KOPT-K1 (cell line): Measurements from ENCODE around the gene SLA2.
"Not testable (repeated sequence)": the region's sequence is repeated elsewhere in the genome, so short reads cannot be mapped to it uniquely, and the experiment has no call there.

Source experiments
- H3K27ac ChIP-seq: fragments of 200-600 bp; sonication (generic); 2 replicates; pipeline ENCODE4 v1.5.1; 2016; ENCODE audit warnings: antibody characterized with exemption, mild to moderate bottlenecking, low read depth, low read length; ENCODE audit not compliant: poor library complexity, severe bottlenecking
- H3K36me3 ChIP-seq: fragments of 200-600 bp; sonication (generic); 2 replicates; pipeline ENCODE4 v1.5.1; 2017; ENCODE audit warnings: antibody characterized with exemption, mild to moderate bottlenecking, low read length, moderate library complexity; ENCODE audit not compliant: insufficient read depth
- H3K9me3 ChIP-seq: fragments of 200-600 bp; sonication (generic); 2 replicates; pipeline ENCODE4 v1.5.1; 2017; ENCODE audit warnings: antibody characterized with exemption, low read length, mild to moderate bottlenecking; ENCODE audit not compliant: insufficient read depth, poor library complexity, severe bottlenecking

The SLA2 gene

DNA sequence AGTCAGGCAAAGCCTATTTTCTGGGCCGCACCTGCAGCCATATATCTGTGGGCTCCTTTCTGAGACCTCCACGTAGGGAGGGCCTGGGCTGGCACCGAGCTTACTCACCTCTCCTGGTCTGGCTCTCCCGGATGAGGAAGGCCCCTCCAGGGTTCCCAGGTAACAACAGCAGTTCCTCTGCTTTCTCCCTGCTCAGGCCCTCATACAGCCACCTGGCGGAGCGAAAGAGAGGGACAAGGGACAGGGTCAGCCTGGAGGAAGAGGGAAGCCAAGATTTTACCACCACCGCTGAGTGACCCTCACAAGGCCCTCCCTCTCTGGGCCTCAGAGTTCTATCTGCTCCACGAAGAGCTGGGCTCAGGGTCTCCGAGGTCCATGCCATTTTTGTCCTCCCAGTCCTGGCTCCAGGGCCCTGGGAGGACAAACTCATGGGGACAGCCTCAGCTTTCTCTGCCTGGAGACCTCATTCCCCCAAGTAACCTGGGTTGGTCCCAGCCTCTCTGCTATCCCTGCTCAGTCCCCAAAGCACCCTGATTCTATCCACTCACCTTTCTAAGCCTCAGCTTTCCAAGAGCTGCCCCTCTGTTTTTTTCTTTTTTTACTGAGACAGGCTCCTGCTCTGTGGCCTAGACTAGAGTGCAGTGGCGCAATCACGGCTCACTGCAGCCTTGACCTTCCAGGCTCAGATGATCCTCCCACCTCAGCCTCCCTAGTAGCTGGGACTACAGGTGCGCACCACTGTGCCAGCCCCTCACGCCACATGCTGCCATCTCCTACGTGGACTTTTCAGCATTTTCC is 13.3 kb downstream of the SLA2 start:
- Histone ChIP-seq H3K9me3 (no peaks in the 10 kb centered on the region), H3K36me3 (peaks cover 82% of the 10 kb centered on the region), H3K27ac (peak overlapping the region; percentile 20)

DNA sequence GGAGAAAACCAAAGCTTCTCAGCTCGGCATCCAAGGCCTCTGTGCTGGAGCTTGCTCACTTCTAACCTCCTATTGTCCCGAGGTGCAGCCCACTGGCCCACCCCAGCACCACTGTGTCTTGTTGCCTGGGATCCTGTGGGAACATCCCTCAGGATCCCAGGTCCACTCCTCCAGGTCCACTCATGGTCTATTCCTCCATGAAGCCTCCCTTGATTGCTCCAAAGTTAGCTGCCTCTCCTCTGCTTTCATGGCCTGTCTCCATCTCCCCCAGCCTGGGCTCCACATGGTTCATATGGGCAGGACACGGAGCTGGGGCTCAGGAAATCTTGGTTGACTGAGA is 13.9 kb downstream of the SLA2 start:
- no peaks in the 10 kb centered on the region for H3K9me3 ChIP-seq
- no peak overlapping the region for H3K27ac ChIP-seq
- peaks cover 82% of the 10 kb centered on the region for H3K36me3 ChIP-seq

GRCh38 chr20:36631646-36632045 is 14.3 kb downstream of the SLA2 start:
- no peaks in the 10 kb centered on the region for H3K9me3 ChIP-seq
- H3K27ac ChIP-seq, result peak overlapping the region; percentile 82
- H3K36me3 ChIP-seq, result peaks cover 82% of the 10 kb centered on the region

GRCh38 chr20:36629719-36630681 is 16.0 kb downstream of the SLA2 start:
- Histone ChIP-seq H3K36me3 (peaks cover 86% of the 10 kb centered on the region), H3K27ac (peak overlapping the region; percentile 82), H3K9me3 (no peaks in the 10 kb centered on the region)

DNA sequence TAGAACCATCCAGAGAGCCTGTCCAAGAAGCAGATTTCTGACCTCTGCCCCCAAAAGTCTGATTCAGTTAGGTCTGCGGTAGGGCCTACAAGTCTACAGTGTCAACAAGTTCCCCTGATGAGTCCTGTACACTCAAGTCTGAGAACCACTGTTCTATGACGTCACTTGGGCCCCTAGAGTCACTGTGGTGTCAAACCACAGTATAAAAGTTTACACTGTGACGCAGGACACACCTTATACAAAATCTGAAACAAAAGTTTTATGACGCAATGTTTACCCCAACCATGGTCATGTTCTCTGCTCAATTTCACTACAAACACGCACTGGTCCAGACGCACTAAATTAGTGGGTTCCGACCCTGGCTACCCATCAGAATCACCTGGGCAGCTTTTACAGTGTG is 17.9 kb downstream of the SLA2 start:
- H3K9me3 ChIP-seq, result no peaks in the 10 kb centered on the region
- H3K36me3 ChIP-seq, result peaks cover 88% of the 10 kb centered on the region
- H3K27ac ChIP-seq, result peak overlapping the region; percentile 0

DNA sequence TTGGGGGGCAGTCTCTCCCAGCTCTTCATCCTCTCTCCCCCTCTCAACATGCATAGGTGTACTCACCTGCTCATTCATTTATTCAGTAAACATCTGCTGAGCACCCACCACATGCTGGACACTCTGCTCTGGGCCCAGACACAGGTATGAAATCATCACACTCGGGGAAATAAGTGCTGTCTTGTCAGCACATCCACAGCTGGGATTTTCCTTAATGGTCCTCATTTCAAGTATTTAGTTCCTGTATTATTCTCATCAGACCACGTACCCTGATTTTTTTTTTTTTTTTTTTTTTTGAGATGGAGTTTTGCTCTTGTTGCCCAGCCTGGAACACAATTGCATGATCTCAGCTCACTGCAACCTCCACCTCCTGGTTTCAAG is 21.1 kb downstream of the SLA2 start:
- Histone ChIP-seq H3K9me3 (no peaks in the 10 kb centered on the region), H3K27ac (no peak overlapping the region), H3K36me3 (peaks cover 77% of the 10 kb centered on the region)

GRCh38 chr20:36624068-36624943 is 21.7 kb downstream of the SLA2 start:
- Histone ChIP-seq H3K27ac (no peak overlapping the region), H3K9me3 (no peaks in the 10 kb centered on the region), H3K36me3 (peaks cover 77% of the 10 kb centered on the region)

GRCh38 chr20:36623444-36623843 is 22.6 kb downstream of the SLA2 start:
- Histone ChIP-seq H3K27ac (no peak overlapping the region), H3K9me3 (no peaks in the 10 kb centered on the region), H3K36me3 (peaks cover 71% of the 10 kb centered on the region)

DNA sequence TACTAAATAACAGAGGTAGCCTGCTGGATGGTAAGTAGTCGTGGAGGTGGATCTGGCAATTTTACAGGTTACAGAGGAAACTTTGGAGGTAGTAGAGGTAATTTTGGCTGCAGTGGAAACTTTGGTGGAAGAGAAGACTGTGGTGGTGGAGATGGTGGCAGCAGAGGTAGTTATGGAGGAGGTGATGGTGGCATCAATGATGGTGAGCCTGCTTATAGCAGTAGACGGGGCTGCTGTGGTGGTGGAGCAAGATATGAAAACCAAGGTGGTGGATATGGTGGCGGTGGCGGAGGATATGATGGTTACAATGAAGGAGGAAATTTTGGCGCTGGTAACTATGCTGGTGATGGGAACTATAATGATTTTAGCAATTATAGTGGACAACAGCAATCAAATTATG is 25.1 kb downstream of the SLA2 start:
- Histone ChIP-seq H3K9me3 (no peaks in the 10 kb centered on the region), H3K27ac (no peak overlapping the region), H3K36me3 (peaks cover 57% of the 10 kb centered on the region)

DNA sequence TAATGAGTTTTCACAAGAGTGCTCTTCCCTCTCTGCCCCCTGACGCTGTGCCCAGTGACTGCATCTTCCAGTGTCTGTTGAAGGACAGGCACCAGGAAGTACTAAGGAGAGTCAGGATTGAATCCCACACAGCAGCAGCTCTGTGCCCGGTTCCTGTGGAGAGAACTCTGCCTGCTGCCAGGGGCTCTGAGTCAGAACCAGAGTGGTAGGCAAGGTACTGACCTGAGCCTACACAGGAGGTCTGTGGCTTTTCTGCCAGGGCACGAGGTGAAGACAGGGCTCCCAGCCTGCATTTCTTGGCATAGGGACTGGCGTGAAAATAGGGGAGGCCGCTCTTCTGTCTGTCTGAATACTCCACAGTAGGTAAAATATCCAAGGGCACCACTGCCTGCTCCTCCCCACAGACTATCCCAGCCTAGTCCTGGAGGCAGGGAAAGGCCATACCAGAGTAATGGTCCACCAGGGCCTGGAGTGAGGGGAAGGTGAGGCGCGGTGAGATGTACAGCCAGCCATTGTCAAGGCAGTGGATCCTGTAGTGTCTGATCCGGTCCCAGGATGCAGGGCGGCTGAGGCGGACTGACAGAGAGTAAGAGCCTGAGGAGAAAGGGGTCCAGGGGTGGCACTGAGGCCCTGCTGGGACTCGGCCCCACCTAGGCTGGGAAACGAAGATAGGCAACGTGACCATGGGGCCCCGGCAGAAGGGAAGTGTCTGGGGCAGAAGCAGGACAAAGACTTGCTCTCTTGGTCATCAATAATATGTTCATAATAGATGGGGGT is 31.0 kb downstream of the SLA2 start:
- Histone ChIP-seq H3K27ac (no peak overlapping the region), H3K9me3 (no peaks in the 10 kb centered on the region), H3K36me3 (peaks cover 70% of the 10 kb centered on the region)

DNA sequence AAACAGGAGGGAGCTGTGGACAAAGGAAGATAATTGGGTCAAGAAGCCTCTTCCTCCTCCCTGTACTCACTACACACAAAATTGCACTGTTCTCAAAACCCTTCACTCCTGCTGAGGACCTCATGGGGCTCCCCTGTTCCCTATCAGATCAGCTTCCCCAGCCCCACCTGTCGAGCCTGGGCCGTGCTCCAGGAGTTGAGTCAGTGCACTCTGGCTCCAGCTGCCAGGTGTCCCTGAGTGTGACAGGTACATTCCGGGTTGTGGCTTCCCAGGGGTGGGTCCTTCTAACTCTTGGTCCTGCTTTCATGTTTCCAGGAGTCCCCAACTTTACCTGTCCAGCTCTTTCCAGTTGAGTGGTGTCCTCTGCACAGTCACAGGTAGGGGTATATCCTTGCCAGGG is 32.0 kb downstream of the SLA2 start:
- H3K9me3 ChIP-seq, result no peaks in the 10 kb centered on the region
- H3K27ac ChIP-seq, result no peak overlapping the region
- peaks cover 80% of the 10 kb centered on the region for H3K36me3 ChIP-seq

- no peaks in the 10 kb centered on the region for H3K9me3 ChIP-seq
- H3K27ac ChIP-seq, result no peak overlapping the region
- peaks cover 91% of the 10 kb centered on the region for H3K36me3 ChIP-seq
These were observed 34.4 kb downstream of the SLA2 start for GRCh38 chr20:36611625-36612024.

GRCh38 chr20:36608388-36608728 is 37.6 kb downstream of the SLA2 start:
- peaks cover 61% of the 10 kb centered on the region for H3K36me3 ChIP-seq
- not testable (repeated sequence) for H3K9me3 ChIP-seq, H3K27ac ChIP-seq

DNA sequence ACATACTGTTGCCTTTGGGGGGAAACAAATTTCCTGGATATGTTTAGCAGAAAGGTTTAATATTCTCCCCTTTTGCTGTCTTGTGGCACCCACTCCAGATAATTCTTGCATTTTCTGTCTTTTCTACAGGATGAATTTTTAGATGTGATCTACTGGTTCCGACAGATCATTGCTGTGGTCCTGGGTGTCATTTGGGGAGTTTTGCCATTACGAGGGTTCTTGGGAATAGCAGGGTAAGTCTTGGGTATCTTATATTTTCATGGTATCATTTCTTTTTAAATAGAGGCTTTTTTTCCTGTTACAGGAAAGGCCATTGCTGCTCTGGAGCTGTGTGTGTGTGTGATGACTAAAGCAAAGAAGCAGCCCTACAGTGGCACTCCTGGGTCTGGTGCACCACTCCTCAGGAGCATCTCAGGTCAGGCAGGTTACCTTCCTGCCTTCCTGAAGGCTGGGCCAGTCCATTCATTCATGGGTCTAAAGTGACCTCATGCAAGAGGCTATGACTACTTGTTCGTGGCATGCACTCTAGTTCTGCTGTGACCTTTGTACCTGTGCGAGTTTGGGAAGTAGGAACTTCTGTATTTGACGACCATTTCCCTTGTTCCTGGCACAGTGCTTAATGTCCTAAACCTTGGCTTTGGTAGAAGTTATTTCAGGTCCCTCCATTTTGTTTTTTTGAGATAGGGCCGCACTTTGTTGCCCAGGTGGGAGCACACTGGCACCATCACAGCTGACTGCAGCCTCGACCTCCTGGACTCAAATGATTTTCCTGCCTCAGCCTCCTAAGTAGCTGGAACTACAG is 38.2 kb downstream of the SLA2 start:
- Histone ChIP-seq H3K36me3 (peaks cover 56% of the 10 kb centered on the region), H3K9me3 (no peaks in the 10 kb centered on the region), H3K27ac (peak overlapping the region; percentile 85)
